Tibial nerve (tissue), 4 donors: ENCODE measurements around the gene ARHGEF38.

ENCODE experiments used
- EP300 ChIP-seq, 2 donors: sonication (generic); formaldehyde crosslinking; IDR thresholded peaks; one replicate each; pipeline ENCODE4 v1.6.1; 2017; ENCODE audit warnings: antibody characterized with exemption in 2 of 2, mild to moderate bottlenecking in 1 of 2
- POLR2A ChIP-seq, 2 donors: fragments of 450-650 bp; IDR thresholded peaks; one replicate each; pipeline ENCODE4 v1.6.1; 2017; ENCODE audit warnings: antibody characterized with exemption in 2 of 2, mild to moderate bottlenecking in 2 of 2, moderate library complexity in 2 of 2
- TF ChIP-seq, protein P1 (sequence below), 5 experiments: fragments of 200-600 bp in 3 of 5; fragments of 450-650 bp in 2 of 5; sonication (generic) in 3 of 5; IDR thresholded peaks; one replicate each; pipeline ENCODE4 v1.5.1; 2016 to 2019; ENCODE audit warnings: antibody characterized with exemption in 5 of 5, mild to moderate bottlenecking in 3 of 5, moderate library complexity in 2 of 5

DNA sequence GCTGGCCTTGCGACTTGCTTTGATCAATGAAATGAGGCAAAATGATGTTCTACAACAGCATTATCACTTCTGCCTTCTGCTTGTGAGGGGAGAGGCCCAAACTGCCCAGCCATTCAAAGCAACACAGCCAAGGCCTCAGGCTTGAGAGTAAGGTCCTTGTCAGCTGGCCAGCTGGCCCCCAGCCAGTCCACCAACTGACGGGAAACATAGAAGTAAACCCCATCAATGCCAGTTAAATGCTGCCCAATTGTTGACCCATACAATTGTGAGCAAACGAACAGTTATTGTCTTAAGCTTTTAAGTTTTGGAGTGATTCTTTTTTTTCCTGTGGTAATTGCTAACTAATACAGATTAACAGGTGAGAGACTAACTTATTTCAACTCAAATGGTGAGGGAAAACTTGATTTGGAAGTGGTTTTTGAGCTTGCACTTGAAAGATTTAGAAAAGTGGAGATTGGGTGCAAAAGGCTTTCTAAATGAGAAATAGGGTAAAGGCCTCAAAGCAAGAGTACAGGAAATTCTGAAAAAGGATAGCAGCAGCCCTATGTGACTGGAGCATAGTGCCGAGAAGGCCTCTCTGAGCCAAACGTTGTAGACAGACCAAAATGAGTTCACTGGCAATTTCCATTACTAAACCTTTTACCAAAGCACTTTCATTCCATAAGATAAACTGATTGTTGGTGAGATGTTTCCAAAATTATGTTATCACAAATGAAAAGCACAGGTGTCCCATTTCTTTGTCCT, 66.9 kb downstream of the ARHGEF38 start:
- TF ChIP-seq, protein P1, sequence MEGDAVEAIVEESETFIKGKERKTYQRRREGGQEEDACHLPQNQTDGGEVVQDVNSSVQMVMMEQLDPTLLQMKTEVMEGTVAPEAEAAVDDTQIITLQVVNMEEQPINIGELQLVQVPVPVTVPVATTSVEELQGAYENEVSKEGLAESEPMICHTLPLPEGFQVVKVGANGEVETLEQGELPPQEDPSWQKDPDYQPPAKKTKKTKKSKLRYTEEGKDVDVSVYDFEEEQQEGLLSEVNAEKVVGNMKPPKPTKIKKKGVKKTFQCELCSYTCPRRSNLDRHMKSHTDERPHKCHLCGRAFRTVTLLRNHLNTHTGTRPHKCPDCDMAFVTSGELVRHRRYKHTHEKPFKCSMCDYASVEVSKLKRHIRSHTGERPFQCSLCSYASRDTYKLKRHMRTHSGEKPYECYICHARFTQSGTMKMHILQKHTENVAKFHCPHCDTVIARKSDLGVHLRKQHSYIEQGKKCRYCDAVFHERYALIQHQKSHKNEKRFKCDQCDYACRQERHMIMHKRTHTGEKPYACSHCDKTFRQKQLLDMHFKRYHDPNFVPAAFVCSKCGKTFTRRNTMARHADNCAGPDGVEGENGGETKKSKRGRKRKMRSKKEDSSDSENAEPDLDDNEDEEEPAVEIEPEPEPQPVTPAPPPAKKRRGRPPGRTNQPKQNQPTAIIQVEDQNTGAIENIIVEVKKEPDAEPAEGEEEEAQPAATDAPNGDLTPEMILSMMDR (IDR thresholded peaks at IDR 0.05): no peak
- TF ChIP-seq POLR2A (IDR thresholded peaks at IDR 0.05) (no peak), EP300 (IDR thresholded peaks at IDR 0.05) (peak in 1 of 2 donors; percentile 38)
